GM12878 (cell line): Measurements from ENCODE around the gene PRG3. TPM values are rescaled to one million over a fixed set of nuclear protein-coding genes. Genes with fewer than 3 reads are reported as not detected.

Experiments
- ATF3 ChIP-seq: IDR thresholded peaks from 2 replicates; pipeline ENCODE4 v1.6.1; 2011; ENCODE audit warnings: low read depth, mild to moderate bottlenecking, low read length, moderate library complexity, borderline replicate concordance; ENCODE audit errors: extremely low read depth
- ATF7 ChIP-seq: fragments of 450-650 bp; IDR thresholded peaks from 2 replicates; pipeline ENCODE4 v1.6.1; 2016; ENCODE audit warnings: low read depth, mild to moderate bottlenecking
- CBFB ChIP-seq: IDR thresholded peaks from 2 replicates; pipeline ENCODE4 v1.6.1; 2016; ENCODE audit warnings: antibody characterized with exemption, low read depth
- DPF2 ChIP-seq: fragments of 450-650 bp; IDR thresholded peaks from 2 replicates; pipeline ENCODE4 v1.6.1; 2017; ENCODE audit warnings: mild to moderate bottlenecking
- E2F8 ChIP-seq: fragments of 450-650 bp; IDR thresholded peaks from 2 replicates; pipeline ENCODE4 v1.6.1; 2018; ENCODE audit warnings: mild to moderate bottlenecking, low read depth, moderate library complexity; ENCODE audit not compliant: partially characterized antibody
- KDM1A ChIP-seq: fragments of 200-600 bp; sonication (generic); IDR thresholded peaks from 2 replicates; pipeline ENCODE4 v1.6.1; 2016; ENCODE audit warnings: borderline replicate concordance
- KLF5 ChIP-seq: fragments of 450-650 bp; IDR thresholded peaks from 2 replicates; pipeline ENCODE4 v1.6.1; 2014; ENCODE audit warnings: mild to moderate bottlenecking; ENCODE audit not compliant: partially characterized antibody
- MYB ChIP-seq: fragments of 150-350 bp; IDR thresholded peaks from 2 replicates; pipeline ENCODE4 v1.6.1; 2014; ENCODE audit warnings: mild to moderate bottlenecking, low read depth, low read length, borderline replicate concordance
- MYC ChIP-seq: IDR thresholded peaks from 2 replicates; pipeline ENCODE4 v1.6.1; 2011; ENCODE audit warnings: mild to moderate bottlenecking, low read length, moderate library complexity, inconsistent platforms; ENCODE audit not compliant: insufficient read depth, insufficient replicate concordance, insufficient read length, severe bottlenecking
- NR2C2 ChIP-seq: IDR thresholded peaks from 2 replicates; pipeline ENCODE4 v1.6.1; 2011; ENCODE audit warnings: borderline replicate concordance, low read depth; ENCODE audit not compliant: control insufficient read depth, insufficient read length
- PAX8 ChIP-seq: fragments of 450-650 bp; IDR thresholded peaks from 2 replicates; pipeline ENCODE4 v1.6.1; 2017; ENCODE audit warnings: mild to moderate bottlenecking, moderate library complexity
- POLR2A ChIP-seq: IDR thresholded peaks from 2 replicates; pipeline ENCODE4 v1.6.1; 2011; ENCODE audit warnings: low read depth, mild to moderate bottlenecking, low read length
- SMAD1 ChIP-seq: fragments of 450-650 bp; IDR thresholded peaks from 2 replicates; pipeline ENCODE4 v1.6.1; 2018; ENCODE audit warnings: mild to moderate bottlenecking, low read depth; ENCODE audit not compliant: partially characterized antibody
- STAT3 ChIP-seq: IDR thresholded peaks from 2 replicates; pipeline ENCODE4 v1.6.1; 2011; ENCODE audit warnings: low read depth, low read length, improper control_type of control experiment
- WRNIP1 ChIP-seq: IDR thresholded peaks from 2 replicates; pipeline ENCODE4 v1.6.1; 2011; ENCODE audit warnings: low read depth, low read length, improper control_type of control experiment, borderline replicate concordance
- ZZZ3 ChIP-seq: IDR thresholded peaks from 2 replicates; pipeline ENCODE4 v1.6.1; 2011; ENCODE audit warnings: low read depth; ENCODE audit not compliant: control insufficient read depth, insufficient read length
- polyA plus RNA-seq, 11 experiments: library from polyadenylated mRNA; depleted of rRNA in 4 of 11; unstranded in 6 of 11; stranded (reverse) in 5 of 11; fragments of >200 nt; fragmentation: Nextera tagmentation in 4 of 11; fragmentation: Illumina TruSeq in 1 of 11; extraction: Ambion mirVana in 4 of 11; extraction: Trizol in 1 of 11; gene quantifications; 1 replicate in 1 of 11; 2 replicates in 10 of 11; pipeline versions ENCODE4 v1.2.1 to v1.2.3, GENCODE V29; 2011 to 2016; ENCODE audit warnings: inconsistent platforms in 2 of 11, missing spikeins in 2 of 11, low read depth in 1 of 11
- total RNA-seq, 4 experiments: library from RNA; depleted of rRNA in 3 of 4; stranded (reverse); fragments of >200 nt in 3 of 4; fragmentation: Illumina TruSeq in 1 of 4; extraction: Trizol in 1 of 4; gene quantifications; 2 replicates each; pipeline versions ENCODE4 v1.2.1 to v1.2.3, GENCODE V29; 2013 to 2021
- TF ChIP-seq, protein P1 (sequence below): fragments of 450-650 bp; formaldehyde crosslinking; IDR thresholded peaks from 2 replicates; pipeline ENCODE4 v1.5.0; 2022; ENCODE audit warnings: mild to moderate bottlenecking, missing genetic modification characterization
- TF ChIP-seq, protein P2 (sequence below): fragments of 450-650 bp; IDR thresholded peaks from 2 replicates; pipeline ENCODE4 v1.6.1; 2018; ENCODE audit warnings: borderline replicate concordance, mild to moderate bottlenecking; ENCODE audit not compliant: partially characterized antibody
- TF ChIP-seq, protein P3 (sequence below): fragments of 450-650 bp; IDR thresholded peaks from 2 replicates; pipeline ENCODE4 v1.6.1; 2016; ENCODE audit warnings: mild to moderate bottlenecking

PRG3 gene
- total and polyA plus RNA-seq, 10 of the 15 experiments (the other 5 are each of a cell fraction or from before 2014, with no cell fraction given), result not detected

DNA sequence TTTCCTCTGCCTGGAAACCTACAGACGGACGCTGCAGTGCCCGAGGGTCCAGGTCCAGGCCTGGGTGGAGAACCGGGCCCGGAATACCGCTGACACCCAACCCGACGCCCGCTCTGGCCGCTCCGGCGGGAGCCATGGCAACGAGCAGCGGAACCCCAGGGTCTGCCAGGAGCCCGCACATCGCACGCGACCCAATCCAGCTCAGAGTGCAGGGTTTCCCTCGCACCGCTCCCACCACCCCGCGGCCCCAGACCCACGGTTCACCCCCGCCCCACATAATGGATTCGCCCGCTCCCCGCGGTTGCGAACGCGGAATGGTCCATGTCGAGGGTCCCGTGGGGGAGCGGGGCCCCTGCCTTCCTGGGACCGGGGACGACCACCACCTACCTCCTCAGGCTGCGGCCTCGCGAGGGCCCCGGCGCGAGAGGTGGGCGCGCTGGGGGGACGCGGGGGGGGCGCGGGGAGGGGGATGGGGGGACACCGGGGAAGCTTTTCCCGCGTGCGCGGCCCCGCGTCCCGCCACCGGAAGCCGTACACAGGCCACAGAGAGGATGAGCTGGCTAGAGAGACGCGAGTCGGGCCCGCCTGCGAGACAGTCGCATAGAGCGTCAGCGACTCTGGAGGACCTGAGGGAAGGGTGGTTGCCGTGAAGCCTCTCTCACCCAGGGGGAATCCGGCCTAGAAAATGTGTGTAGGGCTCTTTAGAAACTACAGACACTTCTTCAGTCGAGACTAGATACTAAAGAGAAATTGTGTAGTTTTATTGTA, 45.4 kb downstream of the PRG3 start, which contains the start of gene SSRP1 (continued):
- TF ChIP-seq, protein P1, sequence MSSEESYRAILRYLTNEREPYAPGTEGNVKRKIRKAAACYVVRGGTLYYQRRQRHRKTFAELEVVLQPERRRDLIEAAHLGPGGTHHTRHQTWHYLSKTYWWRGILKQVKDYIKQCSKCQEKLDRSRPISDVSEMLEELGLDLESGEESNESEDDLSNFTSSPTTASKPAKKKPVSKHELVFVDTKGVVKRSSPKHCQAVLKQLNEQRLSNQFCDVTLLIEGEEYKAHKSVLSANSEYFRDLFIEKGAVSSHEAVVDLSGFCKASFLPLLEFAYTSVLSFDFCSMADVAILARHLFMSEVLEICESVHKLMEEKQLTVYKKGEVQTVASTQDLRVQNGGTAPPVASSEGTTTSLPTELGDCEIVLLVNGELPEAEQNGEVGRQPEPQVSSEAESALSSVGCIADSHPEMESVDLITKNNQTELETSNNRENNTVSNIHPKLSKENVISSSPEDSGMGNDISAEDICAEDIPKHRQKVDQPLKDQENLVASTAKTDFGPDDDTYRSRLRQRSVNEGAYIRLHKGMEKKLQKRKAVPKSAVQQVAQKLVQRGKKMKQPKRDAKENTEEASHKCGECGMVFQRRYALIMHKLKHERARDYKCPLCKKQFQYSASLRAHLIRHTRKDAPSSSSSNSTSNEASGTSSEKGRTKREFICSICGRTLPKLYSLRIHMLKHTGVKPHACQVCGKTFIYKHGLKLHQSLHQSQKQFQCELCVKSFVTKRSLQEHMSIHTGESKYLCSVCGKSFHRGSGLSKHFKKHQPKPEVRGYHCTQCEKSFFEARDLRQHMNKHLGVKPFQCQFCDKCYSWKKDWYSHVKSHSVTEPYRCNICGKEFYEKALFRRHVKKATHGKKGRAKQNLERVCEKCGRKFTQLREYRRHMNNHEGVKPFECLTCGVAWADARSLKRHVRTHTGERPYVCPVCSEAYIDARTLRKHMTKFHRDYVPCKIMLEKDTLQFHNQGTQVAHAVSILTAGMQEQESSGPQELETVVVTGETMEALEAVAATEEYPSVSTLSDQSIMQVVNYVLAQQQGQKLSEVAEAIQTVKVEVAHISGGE (CRISPR knock-in tag), result 0 out of 2 replicates have a peak, but pooled peaks have one; percentile 10
- no peak for TF ChIP-seq MYC
- TF ChIP-seq POLR2A, result peak; percentile 79
- peak; percentile 74; the same call in 1 of the 2 replicates for TF ChIP-seq ATF7
- no peak for TF ChIP-seq WRNIP1
- 0 out of 2 replicates have a peak, but pooled peaks have one; percentile 37 for TF ChIP-seq CBFB
- no peak for TF ChIP-seq SMAD1
- TF ChIP-seq, protein P2, sequence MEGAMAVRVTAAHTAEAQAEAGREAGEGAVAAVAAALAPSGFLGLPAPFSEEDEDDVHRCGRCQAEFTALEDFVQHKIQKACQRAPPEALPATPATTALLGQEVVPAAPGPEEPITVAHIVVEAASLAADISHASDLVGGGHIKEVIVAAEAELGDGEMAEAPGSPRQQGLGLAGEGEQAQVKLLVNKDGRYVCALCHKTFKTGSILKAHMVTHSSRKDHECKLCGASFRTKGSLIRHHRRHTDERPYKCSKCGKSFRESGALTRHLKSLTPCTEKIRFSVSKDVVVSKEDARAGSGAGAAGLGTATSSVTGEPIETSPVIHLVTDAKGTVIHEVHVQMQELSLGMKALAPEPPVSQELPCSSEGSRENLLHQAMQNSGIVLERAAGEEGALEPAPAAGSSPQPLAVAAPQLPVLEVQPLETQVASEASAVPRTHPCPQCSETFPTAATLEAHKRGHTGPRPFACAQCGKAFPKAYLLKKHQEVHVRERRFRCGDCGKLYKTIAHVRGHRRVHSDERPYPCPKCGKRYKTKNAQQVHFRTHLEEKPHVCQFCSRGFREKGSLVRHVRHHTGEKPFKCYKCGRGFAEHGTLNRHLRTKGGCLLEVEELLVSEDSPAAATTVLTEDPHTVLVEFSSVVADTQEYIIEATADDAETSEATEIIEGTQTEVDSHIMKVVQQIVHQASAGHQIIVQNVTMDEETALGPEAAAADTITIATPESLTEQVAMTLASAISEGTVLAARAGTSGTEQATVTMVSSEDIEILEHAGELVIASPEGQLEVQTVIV, result no peak
- no peak for TF ChIP-seq PAX8
- TF ChIP-seq E2F8, result peak; percentile 75
- TF ChIP-seq DPF2, result no peak
- TF ChIP-seq NR2C2, result no peak
- TF ChIP-seq ZZZ3, result no peak
- TF ChIP-seq, protein P3, sequence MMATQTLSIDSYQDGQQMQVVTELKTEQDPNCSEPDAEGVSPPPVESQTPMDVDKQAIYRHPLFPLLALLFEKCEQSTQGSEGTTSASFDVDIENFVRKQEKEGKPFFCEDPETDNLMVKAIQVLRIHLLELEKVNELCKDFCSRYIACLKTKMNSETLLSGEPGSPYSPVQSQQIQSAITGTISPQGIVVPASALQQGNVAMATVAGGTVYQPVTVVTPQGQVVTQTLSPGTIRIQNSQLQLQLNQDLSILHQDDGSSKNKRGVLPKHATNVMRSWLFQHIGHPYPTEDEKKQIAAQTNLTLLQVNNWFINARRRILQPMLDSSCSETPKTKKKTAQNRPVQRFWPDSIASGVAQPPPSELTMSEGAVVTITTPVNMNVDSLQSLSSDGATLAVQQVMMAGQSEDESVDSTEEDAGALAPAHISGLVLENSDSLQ, result no peak
- no peak for TF ChIP-seq ATF3
- TF ChIP-seq KLF5, result peak; percentile 45
- TF ChIP-seq STAT3, result no peak
- no peak for TF ChIP-seq MYB
- no peak for TF ChIP-seq KDM1A
